ENCODE results near the gene GPC5.

The GPC5 gene

GRCh38 chr13:91747186-91747585, 348.8 kb downstream of the GPC5 start:
- no peak for TF ChIP-seq CTCF (conservative IDR thresholded peaks at IDR 0.05; ENCODE audit: low read depth, low read length)
- H3K79me2 ChIP-seq (ENCODE audit: insufficient read depth, low read depth): no peaks in the 10 kb centered on the region
- no peak overlapping the region for H3K9ac ChIP-seq
- no peak overlapping the region for H2AFZ ChIP-seq (ENCODE audit: low read depth)
- H3K4me2 ChIP-seq: no peak overlapping the region
- H3K36me3 ChIP-seq (ENCODE audit: insufficient read depth): no peaks in the 10 kb centered on the region
- no peaks in the 10 kb centered on the region for H3K4me1 ChIP-seq (ENCODE audit: low read depth, poor library complexity, severe bottlenecking)
- H4K20me1 ChIP-seq (ENCODE audit: insufficient read depth): no peaks in the 10 kb centered on the region
- H3K27ac ChIP-seq: no peak overlapping the region
- no peak overlapping the region for H3K4me3 ChIP-seq (IDR thresholded peaks at IDR 0.05; ENCODE audit: insufficient read depth, low read depth, low read length)
- no peaks in the 10 kb centered on the region for H3K27me3 ChIP-seq (ENCODE audit: insufficient read depth, low read depth)

- Histone ChIP-seq H3K4me3 (IDR thresholded peaks at IDR 0.05; ENCODE audit: insufficient read depth, low read depth, low read length) (no peak overlapping the region), H3K36me3 (ENCODE audit: insufficient read depth) (no peaks in the 10 kb centered on the region), H3K9ac (no peak overlapping the region), H3K27me3 (ENCODE audit: insufficient read depth, low read depth) (no peaks in the 10 kb centered on the region), H4K20me1 (ENCODE audit: insufficient read depth) (no peaks in the 10 kb centered on the region), H2AFZ (ENCODE audit: low read depth) (no peak overlapping the region), H3K4me1 (ENCODE audit: low read depth, poor library complexity, severe bottlenecking) (no peaks in the 10 kb centered on the region), H3K79me2 (ENCODE audit: insufficient read depth, low read depth) (no peaks in the 10 kb centered on the region), H3K4me2 (no peak overlapping the region), H3K27ac (no peak overlapping the region)
- TF ChIP-seq CTCF (conservative IDR thresholded peaks at IDR 0.05; ENCODE audit: low read depth, low read length): no peak
Observed at GRCh38 chr13:91748416-91749089, 350.1 kb downstream of the GPC5 start.

- Histone ChIP-seq H3K36me3 (ENCODE audit: insufficient read depth) (no peaks in the 10 kb centered on the region), H3K4me1 (ENCODE audit: low read depth, poor library complexity, severe bottlenecking) (no peaks in the 10 kb centered on the region), H3K79me2 (ENCODE audit: insufficient read depth, low read depth) (no peaks in the 10 kb centered on the region), H3K4me2 (no peak overlapping the region), H3K27me3 (ENCODE audit: insufficient read depth, low read depth) (no peaks in the 10 kb centered on the region), H3K27ac (no peak overlapping the region), H3K9ac (no peak overlapping the region), H4K20me1 (ENCODE audit: insufficient read depth) (no peaks in the 10 kb centered on the region), H3K4me3 (IDR thresholded peaks at IDR 0.05; ENCODE audit: insufficient read depth, low read depth, low read length) (no peak overlapping the region), H2AFZ (ENCODE audit: low read depth) (no peak overlapping the region)
- no peak for TF ChIP-seq CTCF (conservative IDR thresholded peaks at IDR 0.05; ENCODE audit: low read depth, low read length)
Observed at GRCh38 chr13:91758724-91759123, 360.3 kb downstream of the GPC5 start.

GRCh38 chr13:91762957-91763356, 364.5 kb downstream of the GPC5 start:
- Histone ChIP-seq H3K36me3 (ENCODE audit: insufficient read depth) (no peaks in the 10 kb centered on the region), H2AFZ (ENCODE audit: low read depth) (no peak overlapping the region), H3K4me1 (ENCODE audit: low read depth, poor library complexity, severe bottlenecking) (no peaks in the 10 kb centered on the region), H3K9ac (no peak overlapping the region), H3K27ac (no peak overlapping the region), H3K27me3 (ENCODE audit: insufficient read depth, low read depth) (no peaks in the 10 kb centered on the region), H3K79me2 (ENCODE audit: insufficient read depth, low read depth) (no peaks in the 10 kb centered on the region), H3K4me2 (no peak overlapping the region), H4K20me1 (ENCODE audit: insufficient read depth) (no peaks in the 10 kb centered on the region), H3K4me3 (IDR thresholded peaks at IDR 0.05; ENCODE audit: insufficient read depth, low read depth, low read length) (no peak overlapping the region)
- TF ChIP-seq CTCF (conservative IDR thresholded peaks at IDR 0.05; ENCODE audit: low read depth, low read length): no peak
